B cell (primary cell): ENCODE results near the gene CRISPLD2. TPM values are rescaled to one million over a fixed set of nuclear protein-coding genes. Genes with fewer than 3 reads are reported as not detected.

Experiments
- ATAC-seq: fragments of 200-7000 bp; cut with Tn5 transposase; one replicate; pipeline ENCODE4 v1.10.0; 2021; ENCODE audit warnings: low read depth, mild to moderate bottlenecking, moderate number of reproducible peaks, moderate library complexity
- CTCF ChIA-PET: fragments of 350-600 bp; sonication (Branson Sonifier 250); formaldehyde crosslinking; loops from one replicate; lab custom pipeline; 2021; ENCODE audit warnings: antibody characterized with exemption, inconsistent platforms; lab: Charles Lee
- POLR2A ChIA-PET: fragments of 350-600 bp; sonication (Branson Sonifier 250); formaldehyde crosslinking; loops from one replicate; lab custom pipeline; 2021; ENCODE audit warnings: antibody characterized with exemption; lab: Charles Lee
- DNase-seq: peaks from one replicate; pipeline ENCODE4 v3.0.0; 2013
- H2AFZ ChIP-seq: 2 replicates; pipeline ENCODE4 v1.6.1; 2012; ENCODE audit warnings: mild to moderate bottlenecking, low read depth, low read length; ENCODE audit not compliant: insufficient read depth, poor library complexity, severe bottlenecking
- H3K27ac ChIP-seq, 2 donors: 1 replicate in 1 of 2; 2 replicates in 1 of 2; pipeline ENCODE4 v1.5.1; 2012 to 2013; ENCODE audit warnings: low read length in 2 of 2, mild to moderate bottlenecking in 2 of 2, moderate library complexity in 1 of 2
- H3K27me3 ChIP-seq, 4 experiments: fragments of 200-600 bp in 1 of 4; sonication (generic) in 1 of 4; replicated peaks in 1 of 4; 1 replicate in 2 of 4; 2 replicates in 2 of 4; pipeline versions ENCODE4 v1.6.1 to v1.7.0; 2013 to 2016; ENCODE audit warnings: low read length in 3 of 4, mild to moderate bottlenecking in 2 of 4, mixed read lengths in 1 of 4, moderate library complexity in 1 of 4; ENCODE audit not compliant: insufficient read depth in 4 of 4, control insufficient read depth in 3 of 4; ENCODE audit errors: control extremely low read depth in 1 of 4
- H3K36me3 ChIP-seq, 2 experiments: replicated peaks in 1 of 2; 1 replicate in 1 of 2; 2 replicates in 1 of 2; pipeline versions ENCODE4 v1.6.1 to v1.7.1; 2013; ENCODE audit warnings: low read length in 1 of 2; ENCODE audit not compliant: insufficient read depth in 2 of 2, control insufficient read depth in 1 of 2; ENCODE audit errors: control extremely low read depth in 1 of 2, extremely low read depth in 1 of 2
- H3K4me1 ChIP-seq, 2 donors: fragments of 200-600 bp in 1 of 2; sonication (generic) in 1 of 2; 1 replicate in 1 of 2; 2 replicates in 1 of 2; pipeline versions ENCODE4 v1.5.1 to v1.6.1; 2013 to 2017; ENCODE audit warnings: low read length in 2 of 2; ENCODE audit not compliant: control insufficient read depth in 2 of 2, insufficient read depth in 2 of 2
- H3K4me2 ChIP-seq: replicated peaks from 2 replicates; pipeline ENCODE3; 2012; ENCODE audit warnings: mild to moderate bottlenecking, low read depth, low read length; ENCODE audit not compliant: poor library complexity, severe bottlenecking
- H3K4me3 ChIP-seq, 5 experiments: fragments of 200-600 bp in 1 of 5; sonication (generic) in 1 of 5; 1 replicate in 3 of 5; 2 replicates in 2 of 5; pipeline versions ENCODE4 v1.5.1 to v1.7.0; 2011 to 2016; ENCODE audit warnings: low read length in 4 of 5, mild to moderate bottlenecking in 4 of 5, low read depth in 2 of 5, control low read depth in 1 of 5, moderate library complexity in 1 of 5; ENCODE audit not compliant: insufficient read depth in 1 of 5; ENCODE audit errors: control extremely low read depth in 1 of 5, extremely low read depth in 1 of 5
- H3K79me2 ChIP-seq: fragments of 200-600 bp; sonication (generic); one replicate; pipeline ENCODE4 v1.6.0; 2016; ENCODE audit warnings: low read length; ENCODE audit not compliant: control insufficient read depth, insufficient read depth
- H3K9ac ChIP-seq: fragments of 200-600 bp; sonication (generic); 2 replicates; pipeline ENCODE4 v1.6.1; 2017; ENCODE audit warnings: mild to moderate bottlenecking, low read length, moderate library complexity
- H3K9me3 ChIP-seq, 3 donors: one replicate each; pipeline versions ENCODE4 v1.6.1 to v1.7.1; 2013; ENCODE audit warnings: low read length in 2 of 3; ENCODE audit not compliant: control insufficient read depth in 2 of 3, insufficient read depth in 1 of 3; ENCODE audit errors: control extremely low read depth in 1 of 3
- H4K20me1 ChIP-seq: 2 replicates; pipeline ENCODE4 v1.6.0; 2012; ENCODE audit warnings: mild to moderate bottlenecking, low read length; ENCODE audit not compliant: insufficient read depth, control insufficient read depth, poor library complexity, severe bottlenecking
- H3K27ac Mint-ChIP-seq: one replicate; pipeline ENCODE4 v1.8.0; 2021; ENCODE audit warnings: mixed read lengths
- H3K27me3 Mint-ChIP-seq: one replicate; pipeline ENCODE4 v1.8.0; 2021; ENCODE audit warnings: mixed read lengths
- H3K4me1 Mint-ChIP-seq: one replicate; pipeline ENCODE4 v1.8.0; 2021; ENCODE audit warnings: mixed read lengths
- H3K4me3 Mint-ChIP-seq: one replicate; pipeline ENCODE4 v1.8.0; 2021; ENCODE audit warnings: mixed read lengths
- H3K9me3 Mint-ChIP-seq: one replicate; pipeline ENCODE4 v1.8.0; 2022; ENCODE audit warnings: mixed read lengths; ENCODE audit not compliant: insufficient read depth
- EZH2 ChIP-seq: IDR thresholded peaks from 2 replicates; pipeline ENCODE4 v1.6.1; 2012; ENCODE audit warnings: borderline replicate concordance, low read depth, mild to moderate bottlenecking, moderate library complexity, low read length; ENCODE audit not compliant: insufficient read depth, poor library complexity, severe bottlenecking
- WGBS: methylation state at CpG from one replicate; pipeline ENCODE4 v1.1.5; 2013; ENCODE audit warnings: missing lambda C conversion rate; ENCODE audit not compliant: insufficient coverage; 5-methylcytosine and 5-hydroxymethylcytosine counted together
- intact Hi-C: fragments of 100-400 bp; cut with micrococcal nuclease; formaldehyde crosslinking; loops from one replicate; pipeline ENCODE4 v1.10.0; 2022
- polyA plus RNA-seq: library from polyadenylated mRNA; depleted of rRNA; stranded (reverse); fragments of >200 nt; gene quantifications from 2 replicates; pipeline ENCODE4 v1.2.3, GENCODE V29; 2012
- total RNA-seq, 2 donors: library from RNA; stranded (reverse); fragments of 120-200 nt in 1 of 2; gene quantifications; 1 replicate in 1 of 2; 2 replicates in 1 of 2; pipeline versions ENCODE4 v1.2.3 to v1.2.4, GENCODE V29; 2013 to 2022
- TF ChIP-seq, protein P1 (sequence below): fragments of 200-600 bp; IDR thresholded peaks from one replicate; pipeline ENCODE4 v1.8.0; 2022; ENCODE audit warnings: antibody characterized with exemption, mild to moderate bottlenecking

The CRISPLD2 gene
- total and polyA plus RNA-seq, 2 donors (not counting 1 experiment from before 2014, with no cell fraction given) = 0.25 to 0.37 TPM

DNA sequence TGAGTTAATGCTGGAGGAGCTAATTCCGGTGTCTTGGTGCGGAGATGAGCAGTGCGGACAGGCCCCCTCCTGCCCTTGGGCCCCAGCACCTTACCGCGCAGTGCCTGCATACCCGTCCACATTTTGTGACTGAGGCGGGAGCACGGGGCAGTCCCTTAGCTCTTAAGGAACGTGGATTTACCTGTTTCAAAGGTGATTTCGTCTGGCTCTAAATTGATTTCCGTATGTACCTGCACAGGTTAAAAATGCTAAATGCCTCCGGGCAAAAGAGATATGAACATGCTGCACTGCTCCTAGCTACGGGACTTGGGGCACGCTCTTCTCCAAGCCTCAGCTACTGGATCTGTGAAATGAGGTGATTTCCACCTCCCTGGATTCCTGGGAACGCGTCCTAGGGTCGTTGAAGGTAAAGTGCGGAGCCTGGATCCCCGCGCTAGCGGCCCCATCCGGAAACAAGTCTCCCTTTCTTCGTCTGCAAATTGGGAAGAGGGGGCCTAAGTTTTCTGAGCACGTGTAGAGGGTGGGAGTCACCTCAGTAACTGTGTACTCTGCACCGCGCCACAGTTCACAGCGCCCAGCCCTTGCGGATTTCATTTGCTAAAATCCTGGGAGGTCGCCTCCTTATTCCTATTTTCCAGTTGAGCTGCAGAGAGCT is 669 bp upstream of the CRISPLD2 start:
- no peaks in the 10 kb centered on the region for H3K36me3 ChIP-seq
- H3K4me3 Mint-ChIP-seq = no peak overlapping the region
- ChIA-PET POLR2A (interaction anchor here (0.6 kb wide), 1 partner anchor 198 kb away, joined by 3 read pairs; no protein-coding TSS in a partner anchor), CTCF (no interaction called here)
- H3K27me3 Mint-ChIP-seq = peaks cover 47% of the 10 kb centered on the region
- peaks cover 0 to 41% (median 15%) of the 10 kb centered on the region in 4 experiments for H3K27me3 ChIP-seq
- DNase-seq (no peak), ATAC-seq (no peak)
- intact Hi-C loops = no loop called here
- TF ChIP-seq EZH2 = no peak
- TF ChIP-seq, protein P1, sequence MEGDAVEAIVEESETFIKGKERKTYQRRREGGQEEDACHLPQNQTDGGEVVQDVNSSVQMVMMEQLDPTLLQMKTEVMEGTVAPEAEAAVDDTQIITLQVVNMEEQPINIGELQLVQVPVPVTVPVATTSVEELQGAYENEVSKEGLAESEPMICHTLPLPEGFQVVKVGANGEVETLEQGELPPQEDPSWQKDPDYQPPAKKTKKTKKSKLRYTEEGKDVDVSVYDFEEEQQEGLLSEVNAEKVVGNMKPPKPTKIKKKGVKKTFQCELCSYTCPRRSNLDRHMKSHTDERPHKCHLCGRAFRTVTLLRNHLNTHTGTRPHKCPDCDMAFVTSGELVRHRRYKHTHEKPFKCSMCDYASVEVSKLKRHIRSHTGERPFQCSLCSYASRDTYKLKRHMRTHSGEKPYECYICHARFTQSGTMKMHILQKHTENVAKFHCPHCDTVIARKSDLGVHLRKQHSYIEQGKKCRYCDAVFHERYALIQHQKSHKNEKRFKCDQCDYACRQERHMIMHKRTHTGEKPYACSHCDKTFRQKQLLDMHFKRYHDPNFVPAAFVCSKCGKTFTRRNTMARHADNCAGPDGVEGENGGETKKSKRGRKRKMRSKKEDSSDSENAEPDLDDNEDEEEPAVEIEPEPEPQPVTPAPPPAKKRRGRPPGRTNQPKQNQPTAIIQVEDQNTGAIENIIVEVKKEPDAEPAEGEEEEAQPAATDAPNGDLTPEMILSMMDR = no peak
- 55% methylated on average over 28 of the region's 29 CpGs for WGBS
- H3K79me2 ChIP-seq = no peaks in the 10 kb centered on the region
- H3K27ac Mint-ChIP-seq = no peak overlapping the region
- H3K4me3 ChIP-seq = no peak overlapping the region
- no peak overlapping the region for H3K27ac ChIP-seq
- peaks cover 0 to 3% (median 0%) of the 10 kb centered on the region in 3 donors for H3K9me3 ChIP-seq
- no peaks in the 10 kb centered on the region for H4K20me1 ChIP-seq
- H2AFZ ChIP-seq = no peak overlapping the region
- H3K9ac ChIP-seq = peak overlapping the region; percentile 29
- peaks cover 8% of the 10 kb centered on the region for H3K4me1 Mint-ChIP-seq
- no peaks in the 10 kb centered on the region for H3K9me3 Mint-ChIP-seq
- H3K4me1 ChIP-seq = peaks cover 11 to 13% of the 10 kb centered on the region in 2 donors
- peak overlapping the region; percentile 74 for H3K4me2 ChIP-seq

GRCh38 chr16:84820305-84820684 is 510 bp downstream of the CRISPLD2 start:
- Mint-ChIP-seq H3K27ac (no peak overlapping the region), H3K4me3 (peak overlapping the region; percentile 69), H3K9me3 (no peaks in the 10 kb centered on the region), H3K27me3 (peaks cover 55% of the 10 kb centered on the region), H3K4me1 (peaks cover 8% of the 10 kb centered on the region)
- Histone ChIP-seq H3K4me3 (peak overlapping the region in 3 of 5 experiments; percentile 20 to 74 (median 41)), H4K20me1 (no peaks in the 10 kb centered on the region), H2AFZ (peak overlapping the region; percentile 39), H3K27ac (no peak overlapping the region), H3K4me2 (peak overlapping the region; percentile 74), H3K4me1 (peaks cover 11 to 13% of the 10 kb centered on the region in 2 donors), H3K9me3 (peaks cover 0 to 3% (median 0%) of the 10 kb centered on the region in 3 donors), H3K27me3 (peaks cover 0 to 41% (median 15%) of the 10 kb centered on the region in 4 experiments), H3K36me3 (no peaks in the 10 kb centered on the region), H3K79me2 (no peaks in the 10 kb centered on the region), H3K9ac (no peak overlapping the region)
- intact Hi-C loops = no loop called here
- ATAC-seq (no peak), DNase-seq (no peak)
- WGBS = 68% methylated on average over 8 of the region's 8 CpGs
- TF ChIP-seq, protein P1 = no peak
- no peak for TF ChIP-seq EZH2
- ChIA-PET CTCF (no interaction called here), POLR2A (no interaction called here)
